Memory B cell (primary cell): Measurements from ENCODE around the gene MRPL19.

ENCODE experiments used
- ATAC-seq: fragments of 150-1000 bp; cut with Tn5 transposase; 2 replicates; pipeline ENCODE4 v1.10.0; 2021; ENCODE audit warnings: low read depth, mild to moderate bottlenecking, moderate library complexity
- DNase-seq, 2 donors: peaks; one replicate each; pipeline ENCODE4 v3.0.0; 2022; ENCODE audit warnings: low spot score in 2 of 2
- H3K27ac Mint-ChIP-seq: one replicate; pipeline ENCODE4 v1.8.0; 2022; ENCODE audit warnings: mild to moderate bottlenecking, moderate library complexity, mixed read lengths
- H3K27me3 Mint-ChIP-seq: one replicate; pipeline ENCODE4 v1.8.0; 2022; ENCODE audit warnings: mixed read lengths
- H3K36me3 Mint-ChIP-seq: one replicate; pipeline ENCODE4 v1.8.0; 2022; ENCODE audit warnings: mild to moderate bottlenecking, mixed read lengths
- H3K4me1 Mint-ChIP-seq: one replicate; pipeline ENCODE4 v1.8.0; 2022; ENCODE audit warnings: mixed read lengths
- H3K4me3 Mint-ChIP-seq: one replicate; pipeline ENCODE4 v1.8.0; 2022; ENCODE audit warnings: mild to moderate bottlenecking, moderate library complexity, mixed read lengths
- H3K9me3 Mint-ChIP-seq: one replicate; pipeline ENCODE4 v1.8.0; 2022; ENCODE audit warnings: mixed read lengths

MRPL19 gene

GRCh38 chr2:75632091-75632701, 14.4 kb upstream of the MRPL19 start:
- H3K36me3 Mint-ChIP-seq: no peaks in the 10 kb centered on the region
- H3K4me1 Mint-ChIP-seq: no peaks in the 10 kb centered on the region
- H3K4me3 Mint-ChIP-seq: no peak overlapping the region
- no peaks in the 10 kb centered on the region for H3K9me3 Mint-ChIP-seq
- peaks cover 13% of the 10 kb centered on the region for H3K27me3 Mint-ChIP-seq
- no peak for ATAC-seq
- no peak for DNase-seq
- no peak overlapping the region for H3K27ac Mint-ChIP-seq

- no peak overlapping the region for H3K27ac Mint-ChIP-seq
- no peak for ATAC-seq
- DNase-seq: no peak
- no peaks in the 10 kb centered on the region for H3K4me1 Mint-ChIP-seq
- H3K4me3 Mint-ChIP-seq: no peak overlapping the region
- no peaks in the 10 kb centered on the region for H3K9me3 Mint-ChIP-seq
- H3K36me3 Mint-ChIP-seq: no peaks in the 10 kb centered on the region
- H3K27me3 Mint-ChIP-seq: peaks cover 17% of the 10 kb centered on the region
Observed at GRCh38 chr2:75632813-75633212, 13.8 kb upstream of the MRPL19 start.

GRCh38 chr2:75633620-75634019, 13.0 kb upstream of the MRPL19 start:
- Mint-ChIP-seq H3K4me3 (no peak overlapping the region), H3K36me3 (no peaks in the 10 kb centered on the region), H3K27ac (no peak overlapping the region), H3K4me1 (no peaks in the 10 kb centered on the region), H3K27me3 (peaks cover 19% of the 10 kb centered on the region), H3K9me3 (no peaks in the 10 kb centered on the region)
- ATAC-seq: no peak
- no peak for DNase-seq

GRCh38 chr2:75634945-75635344, 11.6 kb upstream of the MRPL19 start:
- Mint-ChIP-seq H3K27me3 (peaks cover 21% of the 10 kb centered on the region), H3K4me3 (no peak overlapping the region), H3K27ac (no peak overlapping the region), H3K36me3 (no peaks in the 10 kb centered on the region), H3K9me3 (no peaks in the 10 kb centered on the region), H3K4me1 (no peaks in the 10 kb centered on the region)
- ATAC-seq (no peak), DNase-seq (no peak)

- ATAC-seq (no peak), DNase-seq (no peak)
- H3K4me3 Mint-ChIP-seq: no peak overlapping the region
- H3K9me3 Mint-ChIP-seq: no peaks in the 10 kb centered on the region
- no peaks in the 10 kb centered on the region for H3K36me3 Mint-ChIP-seq
- H3K4me1 Mint-ChIP-seq: no peaks in the 10 kb centered on the region
- H3K27me3 Mint-ChIP-seq: peaks cover 13% of the 10 kb centered on the region
- no peak overlapping the region for H3K27ac Mint-ChIP-seq
Observed at GRCh38 chr2:75637568-75637967, 9.0 kb upstream of the MRPL19 start.

- Mint-ChIP-seq H3K36me3 (no peaks in the 10 kb centered on the region), H3K27me3 (peaks cover 11% of the 10 kb centered on the region), H3K27ac (no peak overlapping the region), H3K4me1 (no peaks in the 10 kb centered on the region), H3K9me3 (no peaks in the 10 kb centered on the region), H3K4me3 (no peak overlapping the region)
- ATAC-seq (peak; percentile 90), DNase-seq (peak in 1 of 2 donors; percentile 15)
Observed at GRCh38 chr2:75640621-75641121, 5.9 kb upstream of the MRPL19 start.

- no peaks in the 10 kb centered on the region for H3K36me3 Mint-ChIP-seq
- no peak for DNase-seq
- no peaks in the 10 kb centered on the region for H3K4me1 Mint-ChIP-seq
- H3K27ac Mint-ChIP-seq: no peak overlapping the region
- ATAC-seq: no peak
- no peaks in the 10 kb centered on the region for H3K9me3 Mint-ChIP-seq
- no peak overlapping the region for H3K4me3 Mint-ChIP-seq
- peaks cover 9% of the 10 kb centered on the region for H3K27me3 Mint-ChIP-seq
Observed at GRCh38 chr2:75641587-75641986, 5.0 kb upstream of the MRPL19 start.

GRCh38 chr2:75643980-75644379, 2.6 kb upstream of the MRPL19 start:
- DNase-seq (no peak), ATAC-seq (no peak)
- no peaks in the 10 kb centered on the region for H3K9me3 Mint-ChIP-seq
- H3K27ac Mint-ChIP-seq: no peak overlapping the region
- H3K4me1 Mint-ChIP-seq: peaks cover 4% of the 10 kb centered on the region
- no peak overlapping the region for H3K4me3 Mint-ChIP-seq
- no peaks in the 10 kb centered on the region for H3K36me3 Mint-ChIP-seq
- H3K27me3 Mint-ChIP-seq: peaks cover 1% of the 10 kb centered on the region

- Mint-ChIP-seq H3K27me3 (no peaks in the 10 kb centered on the region), H3K36me3 (peaks cover 3% of the 10 kb centered on the region), H3K27ac (no peak overlapping the region), H3K4me3 (no peak overlapping the region), H3K4me1 (peaks cover 7% of the 10 kb centered on the region), H3K9me3 (no peaks in the 10 kb centered on the region)
- DNase-seq (no peak), ATAC-seq (no peak)
Observed at GRCh38 chr2:75645643-75646042, 940 bp upstream of the MRPL19 start.

GRCh38 chr2:75646090-75646582, 447 bp upstream of the MRPL19 start:
- Mint-ChIP-seq H3K36me3 (peaks cover 4% of the 10 kb centered on the region), H3K9me3 (no peaks in the 10 kb centered on the region), H3K27ac (peak overlapping the region; percentile 90), H3K4me3 (peak overlapping the region; percentile 96), H3K27me3 (no peaks in the 10 kb centered on the region), H3K4me1 (peaks cover 8% of the 10 kb centered on the region)
- DNase-seq (no peak), ATAC-seq (peak; percentile 4)

GRCh38 chr2:75647771-75648170, 1.2 kb downstream of the MRPL19 start:
- no peak for ATAC-seq

GRCh38 chr2:75654012-75654411, 7.4 kb downstream of the MRPL19 start:
- Mint-ChIP-seq H3K27ac (peak overlapping the region; percentile 12), H3K9me3 (peaks cover 7% of the 10 kb centered on the region), H3K4me3 (no peak overlapping the region), H3K4me1 (peaks cover 8% of the 10 kb centered on the region), H3K27me3 (no peaks in the 10 kb centered on the region), H3K36me3 (peaks cover 42% of the 10 kb centered on the region)
- no peak for ATAC-seq
- no peak for DNase-seq

More at GRCh38 chr2:75647771-75648170, 1.2 kb downstream of the MRPL19 start:
- DNase-seq: no peak
- Mint-ChIP-seq H3K4me3 (peak overlapping the region; percentile 96), H3K27ac (peak overlapping the region; percentile 90), H3K27me3 (no peaks in the 10 kb centered on the region), H3K9me3 (no peaks in the 10 kb centered on the region), H3K36me3 (peaks cover 9% of the 10 kb centered on the region), H3K4me1 (peaks cover 8% of the 10 kb centered on the region)

- DNase-seq (no peak), ATAC-seq (no peak)
- peaks cover 17% of the 10 kb centered on the region for H3K9me3 Mint-ChIP-seq
- no peaks in the 10 kb centered on the region for H3K27me3 Mint-ChIP-seq
- H3K4me3 Mint-ChIP-seq: no peak overlapping the region
- H3K27ac Mint-ChIP-seq: no peak overlapping the region
- peaks cover 7% of the 10 kb centered on the region for H3K4me1 Mint-ChIP-seq
- H3K36me3 Mint-ChIP-seq: peaks cover 55% of the 10 kb centered on the region
Observed at GRCh38 chr2:75655861-75656260, 9.3 kb downstream of the MRPL19 start.

- peaks cover 58% of the 10 kb centered on the region for H3K36me3 Mint-ChIP-seq
- H3K27ac Mint-ChIP-seq: no peak overlapping the region
- H3K27me3 Mint-ChIP-seq: no peaks in the 10 kb centered on the region
- ATAC-seq: no peak
- H3K4me3 Mint-ChIP-seq: no peak overlapping the region
- DNase-seq: no peak
- H3K4me1 Mint-ChIP-seq: peaks cover 7% of the 10 kb centered on the region
- H3K9me3 Mint-ChIP-seq: peaks cover 17% of the 10 kb centered on the region
Observed at GRCh38 chr2:75656563-75656962, 10.0 kb downstream of the MRPL19 start.

GRCh38 chr2:75657798-75658197, 11.2 kb downstream of the MRPL19 start:
- DNase-seq (no peak), ATAC-seq (no peak)
- Mint-ChIP-seq H3K9me3 (peaks cover 17% of the 10 kb centered on the region), H3K36me3 (peaks cover 57% of the 10 kb centered on the region), H3K4me3 (no peak overlapping the region), H3K27ac (no peak overlapping the region), H3K4me1 (peaks cover 7% of the 10 kb centered on the region), H3K27me3 (no peaks in the 10 kb centered on the region)
